ENCODE data around the gene COX8A.

Gene COX8A

DNA sequence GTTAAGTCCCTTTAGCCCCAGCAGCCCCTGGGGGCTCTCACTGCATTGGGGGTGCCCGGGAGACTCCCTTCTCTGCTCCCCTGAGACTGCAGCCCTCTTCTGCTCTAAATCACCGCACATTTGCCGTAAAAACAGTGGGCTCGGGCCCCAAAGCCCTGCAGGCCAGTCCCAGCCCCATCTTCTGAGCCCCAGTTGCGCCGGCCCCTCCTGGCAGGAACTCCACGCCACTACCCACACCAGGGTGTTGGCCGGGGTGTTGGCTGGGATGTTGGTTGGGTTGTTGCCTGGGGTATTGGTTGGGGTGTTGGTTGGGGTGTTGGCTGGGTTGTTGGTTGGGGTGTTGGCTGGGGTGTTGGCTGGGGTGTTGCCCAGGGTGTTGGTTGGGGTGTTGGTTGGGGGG, 35.3 kb downstream of the COX8A start:
- Histone ChIP-seq H4K20me1 (ENCODE audit: insufficient read depth, low read length) (peaks cover 13% of the 10 kb centered on the region), H3K4me2 (ENCODE audit: insufficient read depth, low read length) (no peak overlapping the region), H3K4me1 (ENCODE audit: insufficient read depth, low read length) (no peaks in the 10 kb centered on the region), H3K4me3 (ENCODE audit: low read depth in 1 of 2, low read length in 2 of 2) (no peak overlapping the region), H2AFZ (ENCODE audit: low read depth, low read length) (no peak overlapping the region), H3K9ac (ENCODE audit: low read depth, low read length) (no peak overlapping the region), H3K27ac (ENCODE audit: low read length) (no peak overlapping the region), H3K79me2 (ENCODE audit: insufficient read depth, low read length) (no peaks in the 10 kb centered on the region), H3K9me3 (ENCODE audit: insufficient read depth, low read length, severe bottlenecking) (peaks cover 3% of the 10 kb centered on the region), H3K27me3 (ENCODE audit: insufficient read depth, low read length, poor library complexity) (no peaks in the 10 kb centered on the region), H3K36me3 (ENCODE audit: insufficient read depth, low read length) (peaks cover 6% of the 10 kb centered on the region)
- no peak for TF ChIP-seq EZH2 (IDR thresholded peaks at IDR 0.05; ENCODE audit: borderline replicate concordance, low read depth, low read length, severe bottlenecking)
- TF ChIP-seq CTCF (IDR thresholded peaks at IDR 0.05; ENCODE audit: borderline replicate concordance, extremely low read depth, low read length, poor library complexity, severe bottlenecking) = no peak
- ATAC-seq (ENCODE audit: insufficient read depth, low read depth) (no peak), DNase-seq (no peak)

- no peak overlapping the region for H3K27ac ChIP-seq (ENCODE audit: low read length)
- H4K20me1 ChIP-seq (ENCODE audit: insufficient read depth, low read length) = peaks cover 7% of the 10 kb centered on the region
- no peak for DNase-seq
- H3K36me3 ChIP-seq (ENCODE audit: insufficient read depth, low read length) = peaks cover 4% of the 10 kb centered on the region
- no peak overlapping the region for H3K9ac ChIP-seq (ENCODE audit: low read depth, low read length)
- H3K9me3 ChIP-seq (ENCODE audit: insufficient read depth, low read length, severe bottlenecking) = peaks cover 3% of the 10 kb centered on the region
- H3K4me2 ChIP-seq (ENCODE audit: insufficient read depth, low read length) = no peak overlapping the region
- no peak for TF ChIP-seq EZH2 (IDR thresholded peaks at IDR 0.05; ENCODE audit: borderline replicate concordance, low read depth, low read length, severe bottlenecking)
- TF ChIP-seq CTCF (IDR thresholded peaks at IDR 0.05; ENCODE audit: borderline replicate concordance, extremely low read depth, low read length, poor library complexity, severe bottlenecking) = no peak
- no peak overlapping the region for H2AFZ ChIP-seq (ENCODE audit: low read depth, low read length)
- no peaks in the 10 kb centered on the region for H3K27me3 ChIP-seq (ENCODE audit: insufficient read depth, low read length, poor library complexity)
- ATAC-seq (ENCODE audit: insufficient read depth, low read depth) = no peak
- H3K4me1 ChIP-seq (ENCODE audit: insufficient read depth, low read length) = no peaks in the 10 kb centered on the region
- no peak overlapping the region for H3K4me3 ChIP-seq (ENCODE audit: low read depth in 1 of 2, low read length in 2 of 2)
- no peaks in the 10 kb centered on the region for H3K79me2 ChIP-seq (ENCODE audit: insufficient read depth, low read length)
Measured at GRCh38 chr11:64010783-64011182, 36.4 kb downstream of the COX8A start.

GRCh38 chr11:64011371-64011770, 37.0 kb downstream of the COX8A start:
- Histone ChIP-seq H3K79me2 (ENCODE audit: insufficient read depth, low read length) (no peaks in the 10 kb centered on the region), H4K20me1 (ENCODE audit: insufficient read depth, low read length) (peaks cover 8% of the 10 kb centered on the region; the same call in 1 of the 2 replicates), H3K4me3 (ENCODE audit: low read depth in 1 of 2, low read length in 2 of 2) (no peak overlapping the region), H2AFZ (ENCODE audit: low read depth, low read length) (no peak overlapping the region), H3K36me3 (ENCODE audit: insufficient read depth, low read length) (peaks cover 4% of the 10 kb centered on the region; the same call in 1 of the 2 replicates), H3K4me1 (ENCODE audit: insufficient read depth, low read length) (no peaks in the 10 kb centered on the region), H3K4me2 (ENCODE audit: insufficient read depth, low read length) (no peak overlapping the region), H3K9me3 (ENCODE audit: insufficient read depth, low read length, severe bottlenecking) (peaks cover 3% of the 10 kb centered on the region), H3K27ac (ENCODE audit: low read length) (no peak overlapping the region), H3K9ac (ENCODE audit: low read depth, low read length) (no peak overlapping the region), H3K27me3 (ENCODE audit: insufficient read depth, low read length, poor library complexity) (no peaks in the 10 kb centered on the region)
- no peak for ATAC-seq (ENCODE audit: insufficient read depth, low read depth)
- DNase-seq = no peak
- TF ChIP-seq EZH2 (IDR thresholded peaks at IDR 0.05; ENCODE audit: borderline replicate concordance, low read depth, low read length, severe bottlenecking) = no peak
- no peak for TF ChIP-seq CTCF (IDR thresholded peaks at IDR 0.05; ENCODE audit: borderline replicate concordance, extremely low read depth, low read length, poor library complexity, severe bottlenecking)
